ENCODE results near the gene MYPN.

DNA sequence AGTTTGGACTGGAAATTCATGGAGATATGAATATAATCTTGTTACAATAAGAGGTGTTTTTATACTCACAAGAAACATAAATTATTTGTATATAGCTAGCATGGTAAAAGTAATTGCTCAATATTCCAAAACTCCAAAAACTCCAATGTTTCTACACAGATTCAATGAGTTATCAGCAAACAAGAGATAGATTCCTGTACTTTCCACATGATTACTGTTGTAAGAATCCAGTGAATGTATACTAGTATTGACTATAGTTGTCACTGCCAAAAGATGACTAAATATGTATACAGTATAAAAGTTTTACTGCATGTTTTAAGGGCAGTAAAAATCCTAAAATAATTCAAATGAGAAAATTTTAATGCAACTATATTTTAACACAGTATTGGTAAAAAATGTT lies 111.9 kb downstream of the MYPN start:
- TF ChIP-seq, protein P1, sequence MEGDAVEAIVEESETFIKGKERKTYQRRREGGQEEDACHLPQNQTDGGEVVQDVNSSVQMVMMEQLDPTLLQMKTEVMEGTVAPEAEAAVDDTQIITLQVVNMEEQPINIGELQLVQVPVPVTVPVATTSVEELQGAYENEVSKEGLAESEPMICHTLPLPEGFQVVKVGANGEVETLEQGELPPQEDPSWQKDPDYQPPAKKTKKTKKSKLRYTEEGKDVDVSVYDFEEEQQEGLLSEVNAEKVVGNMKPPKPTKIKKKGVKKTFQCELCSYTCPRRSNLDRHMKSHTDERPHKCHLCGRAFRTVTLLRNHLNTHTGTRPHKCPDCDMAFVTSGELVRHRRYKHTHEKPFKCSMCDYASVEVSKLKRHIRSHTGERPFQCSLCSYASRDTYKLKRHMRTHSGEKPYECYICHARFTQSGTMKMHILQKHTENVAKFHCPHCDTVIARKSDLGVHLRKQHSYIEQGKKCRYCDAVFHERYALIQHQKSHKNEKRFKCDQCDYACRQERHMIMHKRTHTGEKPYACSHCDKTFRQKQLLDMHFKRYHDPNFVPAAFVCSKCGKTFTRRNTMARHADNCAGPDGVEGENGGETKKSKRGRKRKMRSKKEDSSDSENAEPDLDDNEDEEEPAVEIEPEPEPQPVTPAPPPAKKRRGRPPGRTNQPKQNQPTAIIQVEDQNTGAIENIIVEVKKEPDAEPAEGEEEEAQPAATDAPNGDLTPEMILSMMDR (IDR thresholded peaks at IDR 0.05), result no peak
- no peak for TF ChIP-seq EZH2 (IDR thresholded peaks at IDR 0.05; ENCODE audit: borderline replicate concordance, insufficient read depth, low read depth, low read length, poor library complexity, severe bottlenecking)

Measured in B cell (primary cell).